ENCODE data around the gene C2orf68. TPM values are rescaled to one million over a fixed set of nuclear protein-coding genes. Genes with fewer than 3 reads are reported as not detected.
"Not testable (repeated sequence)": the region's sequence is repeated elsewhere in the genome, so short reads cannot be mapped to it uniquely, and the experiment has no call there.

The C2orf68 gene
- total RNA-seq, result 10 to 100 TPM in 5 of 6 experiments, 1 to 10 TPM in 1; 7.6 to 22.7 (median 14.8) TPM
- long read RNA-seq, partial matches to known transcripts, result 0 of 6 reads
- long read RNA-seq, other reads (novel, unspliced or antisense), result 5 of 6 reads

GRCh38 chr2:85611705-85612587, at the start of gene C2orf68:
C2orf68 (minus strand) TSS chr2:85612066; CDS start chr2:85611984, 82 bp downstream.
- ATAC-seq (peak; percentile 83 to 90 (median 84)), DNase-seq (peak; percentile 94 to 95 (median 94))
- H3K9me3 ChIP-seq, result no peaks in the 10 kb centered on the region
- H3K27me3 ChIP-seq, result no peaks in the 10 kb centered on the region
- no peak for TF ChIP-seq CTCF (IDR thresholded peaks at IDR 0.05)
- TF ChIP-seq POLR2A (IDR thresholded peaks at IDR 0.05), result peak; percentile 66
- peak within 1 kb of the TSS; percentile 16 to 70 (median 56) for H3K27ac ChIP-seq
- peaks cover 0 to 29% (median under 1%) of the 10 kb centered on the region in 4 donors for H3K4me1 ChIP-seq
- intact Hi-C loops (cut with DNase I), result no loop called here
- H3K4me3 ChIP-seq, result peak within 1 kb of the TSS; percentile 88 to 99 (median 93)
- peaks cover 0 to 12% (median 2%) of the 10 kb centered on the region in 4 donors for H3K36me3 ChIP-seq
- WGBS (ENCODE audit: insufficient coverage, low coverage, low lambda C conversion rate, missing lambda C conversion rate), result 7% methylated on average over 32 of the region's 73 CpGs

- 67% methylated on average over 2 of the region's 14 CpGs for WGBS (ENCODE audit: insufficient coverage, low coverage, low lambda C conversion rate, missing lambda C conversion rate)
These were observed 49.4 kb upstream of the C2orf68 start for GRCh38 chr2:85661139-85661858.

GRCh38 chr2:85660725-85661124, 48.9 kb upstream of the C2orf68 start:
- Histone ChIP-seq H3K9me3 (no peaks in the 10 kb centered on the region), H3K4me1 (no peaks in the 10 kb centered on the region), H3K27me3 (no peaks in the 10 kb centered on the region), H3K36me3 (no peaks in the 10 kb centered on the region), H3K27ac (no peak overlapping the region), H3K4me3 (no peak overlapping the region)
- 46% methylated on average over 3 of the region's 7 CpGs for WGBS (ENCODE audit: insufficient coverage, low coverage, low lambda C conversion rate, missing lambda C conversion rate)
- intact Hi-C loops (cut with DNase I), result no loop called here
- ATAC-seq (no peak), DNase-seq (no peak)
- TF ChIP-seq CTCF (IDR thresholded peaks at IDR 0.05), result no peak

More at GRCh38 chr2:85661139-85661858, 49.4 kb upstream of the C2orf68 start:
- H3K4me3 ChIP-seq, result no peak overlapping the region
- DNase-seq (no peak), ATAC-seq (no peak)
- TF ChIP-seq POLR2A (IDR thresholded peaks at IDR 0.05) (no peak), CTCF (IDR thresholded peaks at IDR 0.05) (no peak)
- no peaks in the 10 kb centered on the region for H3K27me3 ChIP-seq
- intact Hi-C loops (cut with DNase I), result no loop called here
- H3K36me3 ChIP-seq, result no peaks in the 10 kb centered on the region
- H3K4me1 ChIP-seq, result no peaks in the 10 kb centered on the region
- no peaks in the 10 kb centered on the region for H3K9me3 ChIP-seq
- no peak overlapping the region for H3K27ac ChIP-seq

GRCh38 chr2:85660301-85660700, 48.4 kb upstream of the C2orf68 start:
- H3K36me3 ChIP-seq; intact Hi-C loops (cut with DNase I); H3K4me3 ChIP-seq; H3K27me3 ChIP-seq; H3K4me1 ChIP-seq; DNase-seq; H3K27ac ChIP-seq; ATAC-seq; H3K9me3 ChIP-seq: not testable (repeated sequence)
- WGBS (ENCODE audit: insufficient coverage, low coverage, low lambda C conversion rate, missing lambda C conversion rate), result no CpG with 5 or more reads among the region's 11 CpGs

All from right lobe of liver (tissue), 6 donors.